Right lobe of liver (tissue), 6 donors: Measurements from ENCODE around the gene GALNT2. TPM values are rescaled to one million over a fixed set of nuclear protein-coding genes. Genes with fewer than 3 reads are reported as not detected.

Experiments
- ATAC-seq, 4 donors: fragments of 200-7000 bp; cut with Tn5 transposase; one replicate each; pipeline ENCODE4 v1.9.1; 2020; ENCODE audit warnings: mild to moderate bottlenecking in 4 of 4, moderate library complexity in 4 of 4
- DNase-seq, 3 donors: peaks; one replicate each; pipeline ENCODE4 v3.0.0-alpha.2; 2020
- H3K27ac ChIP-seq, 3 donors: fragments of 200-600 bp; one replicate each; pipeline ENCODE4 v1.8.0; 2022
- H3K27me3 ChIP-seq, 2 donors: fragments of 200-600 bp; one replicate each; pipeline ENCODE4 v1.8.0; 2022
- H3K36me3 ChIP-seq, 4 donors: fragments of 200-600 bp; sonication (generic) in 1 of 4; one replicate each; pipeline versions ENCODE4 v1.5.1 to v1.8.0; 2017 to 2022; ENCODE audit warnings: control low read depth in 1 of 4
- H3K4me1 ChIP-seq, 4 donors: fragments of 200-600 bp; sonication (generic) in 1 of 4; one replicate each; pipeline versions ENCODE4 v1.5.1 to v1.8.0; 2017 to 2022; ENCODE audit warnings: control low read depth in 1 of 4
- H3K4me3 ChIP-seq, 3 donors: fragments of 200-600 bp; one replicate each; pipeline ENCODE4 v1.8.0; 2022
- H3K9me3 ChIP-seq, 4 donors: fragments of 200-600 bp; sonication (generic) in 1 of 4; one replicate each; pipeline versions ENCODE4 v1.5.1 to v1.8.0; 2017 to 2022; ENCODE audit warnings: control low read depth in 1 of 4
- CTCF ChIP-seq, 4 donors: fragments of 200-600 bp in 3 of 4; fragments of 450-650 bp in 1 of 4; IDR thresholded peaks; one replicate each; pipeline versions ENCODE4 v1.5.1 to v1.8.0; 2016 to 2022; ENCODE audit warnings: antibody characterized with exemption in 4 of 4, mild to moderate bottlenecking in 2 of 4
- POLR2A ChIP-seq: fragments of 450-650 bp; IDR thresholded peaks from one replicate; pipeline ENCODE4 v1.6.1; 2017; ENCODE audit warnings: antibody characterized with exemption, mild to moderate bottlenecking
- WGBS: methylation state at CpG from one replicate; pipeline ENCODE4 v1.1.6; 2018; ENCODE audit warnings: low coverage, low lambda C conversion rate; ENCODE audit not compliant: insufficient coverage; ENCODE audit errors: missing lambda C conversion rate; 5-methylcytosine and 5-hydroxymethylcytosine counted together
- intact Hi-C, 2 donors: fragments of 100-400 bp; cut with DNase I; formaldehyde crosslinking; loops; one replicate each; pipeline versions ENCODE4 v1.11.2 to v1.14.1; 2022
- total RNA-seq, 6 experiments: library from RNA; depleted of rRNA in 2 of 6; stranded (reverse); fragments of >200 nt in 2 of 6; fragmentation: NEBNext Ultra II Directional in 3 of 6; extraction: Animal tissue kit (Norgen Biotek cat#: 25700) in 3 of 6; gene quantifications; one replicate each; pipeline versions ENCODE4 v1.1.0 to v1.2.4, GENCODE V29; 2016 to 2023
- donor health status: DM: no; HTN: yes; CAD: no.
- donor health status: DM: no; HTN: no; CAD: no.
- donor health status: DM: no; HTN: no; CAD: no.
- donor health status: DM: no; HTN: yes; CAD: no.
- donor health status: DM: no; HTN: yes; CAD: no.

GALNT2 gene
- total RNA-seq, 6 experiments from 2014 or later, result 58.0 to 152 (median 131) TPM

- no peak for TF ChIP-seq POLR2A
- TF ChIP-seq CTCF (IDR thresholded peaks at IDR 0.05), result no peak
- WGBS, result 73% methylated on average over 3 of the region's 20 CpGs
- Histone ChIP-seq H3K27ac (peak overlapping the region in 1 of 3 donors; percentile 18), H3K4me3 (no peak overlapping the region), H3K4me1 (no peaks in the 10 kb centered on the region), H3K27me3 (no peaks in the 10 kb centered on the region), H3K36me3 (peaks cover 0 to 31% (median 9%) of the 10 kb centered on the region in 4 donors), H3K9me3 (no peaks in the 10 kb centered on the region)
- ATAC-seq, result no peak
- intact Hi-C loops, result no loop called here
- no peak for DNase-seq
Observed at GRCh38 chr1:230271300-230272035, 204.4 kb downstream of the GALNT2 start.

DNA sequence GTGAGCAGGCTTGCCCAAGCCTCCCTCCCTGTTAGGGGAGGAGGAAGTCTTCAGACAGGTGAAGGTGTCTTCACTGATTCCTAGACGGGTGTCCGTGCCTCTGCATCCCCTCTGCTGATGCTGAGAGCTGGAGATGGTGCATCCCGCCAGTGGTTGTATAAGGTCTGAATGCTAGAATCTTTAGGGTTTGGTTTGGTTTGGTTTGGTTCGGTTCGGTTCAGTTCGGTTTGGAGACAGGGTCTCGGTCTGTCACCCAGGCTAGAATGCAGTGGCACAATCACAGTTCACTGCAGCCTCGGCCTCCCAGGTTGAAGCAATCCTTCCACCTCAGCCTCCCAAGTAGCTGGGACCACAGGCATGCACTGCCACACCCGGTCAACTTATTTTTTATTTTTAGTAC lies 205.5 kb downstream of the GALNT2 start:
- no peak overlapping the region for H3K27ac ChIP-seq
- TF ChIP-seq CTCF (IDR thresholded peaks at IDR 0.05) (no peak), POLR2A (no peak)
- no peaks in the 10 kb centered on the region for H3K27me3 ChIP-seq
- no peaks in the 10 kb centered on the region for H3K4me1 ChIP-seq
- intact Hi-C loops, result no loop called here
- H3K4me3 ChIP-seq, result no peak overlapping the region
- no peak for ATAC-seq
- WGBS, result 100% methylated on average over 2 of the region's 9 CpGs
- DNase-seq, result peak in 1 of 3 donors; percentile 22
- no peaks in the 10 kb centered on the region for H3K9me3 ChIP-seq
- peaks cover 0 to 28% (median 14%) of the 10 kb centered on the region in 4 donors for H3K36me3 ChIP-seq

DNA sequence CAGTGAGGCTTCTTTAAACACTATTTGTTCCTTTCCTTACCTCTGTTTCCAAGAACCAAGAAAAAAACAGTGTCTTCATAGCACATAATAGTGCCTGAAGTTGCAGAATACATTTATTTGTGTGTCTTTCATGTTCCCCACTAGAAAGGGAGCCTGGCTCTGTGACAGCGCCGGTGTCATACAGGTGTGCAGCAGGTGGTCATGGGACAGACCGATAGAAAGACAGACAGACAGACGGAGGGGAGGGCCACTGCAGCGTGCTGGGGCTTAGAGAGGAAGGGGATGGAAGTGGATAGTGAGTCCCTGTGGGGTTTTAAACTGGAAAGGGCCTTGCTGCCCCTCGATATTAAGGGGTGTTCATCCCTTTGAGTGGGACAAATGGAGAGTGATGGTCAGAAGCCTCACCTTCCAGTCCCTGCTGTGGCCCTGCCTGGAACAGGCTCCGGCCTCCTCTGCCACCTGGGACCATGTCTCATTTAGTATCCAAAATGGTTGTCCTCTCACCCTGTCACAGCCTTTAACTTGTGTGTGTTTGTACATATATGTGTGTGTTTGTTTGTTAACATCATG lies 206.2 kb downstream of the GALNT2 start:
- ATAC-seq (no peak), DNase-seq (no peak)
- TF ChIP-seq CTCF (IDR thresholded peaks at IDR 0.05) (no peak), POLR2A (no peak)
- intact Hi-C loops, result no loop called here
- Histone ChIP-seq H3K4me1 (no peaks in the 10 kb centered on the region), H3K9me3 (no peaks in the 10 kb centered on the region), H3K36me3 (peaks cover 0 to 27% (median 14%) of the 10 kb centered on the region in 4 donors), H3K27ac (no peak overlapping the region), H3K27me3 (no peaks in the 10 kb centered on the region), H3K4me3 (no peak overlapping the region)
- WGBS, result 93% methylated on average over 3 of the region's 7 CpGs

DNA sequence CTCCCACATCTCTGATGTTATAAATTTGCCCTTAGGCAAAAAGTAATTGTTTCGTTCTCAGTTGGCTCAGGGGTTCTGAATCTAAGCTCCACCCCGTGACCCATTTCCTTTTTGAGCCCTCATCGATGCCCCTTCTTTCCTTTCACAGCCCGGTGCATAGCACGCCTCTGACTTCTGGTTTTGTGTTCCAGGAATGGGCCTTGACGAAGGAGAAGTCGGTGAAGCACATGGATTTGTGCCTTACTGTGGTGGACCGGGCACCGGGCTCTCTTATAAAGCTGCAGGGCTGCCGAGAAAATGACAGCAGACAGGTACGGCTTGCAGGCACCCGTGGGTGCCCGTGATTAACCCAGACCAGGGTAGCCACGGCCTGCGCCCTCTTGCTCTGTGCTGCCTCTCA lies 207.2 kb downstream of the GALNT2 start:
- intact Hi-C loops, result no loop called here
- ATAC-seq (peak in 2 of 4 donors; percentile 11 to 32), DNase-seq (no peak)
- Histone ChIP-seq H3K4me3 (no peak overlapping the region), H3K9me3 (no peaks in the 10 kb centered on the region), H3K27me3 (no peaks in the 10 kb centered on the region), H3K4me1 (no peaks in the 10 kb centered on the region), H3K36me3 (peaks cover 0 to 34% (median 16%) of the 10 kb centered on the region in 4 donors), H3K27ac (no peak overlapping the region)
- WGBS, result 46% methylated on average over 10 of the region's 15 CpGs
- no peak for TF ChIP-seq CTCF (IDR thresholded peaks at IDR 0.05)
